GM12892 (cell line): ENCODE measurements around the gene BCAS4.

Experiments
- POLR2A ChIP-seq: IDR thresholded peaks from 2 replicates; pipeline ENCODE4 v1.6.1; 2011; ENCODE audit warnings: low read depth, low read length, control low read depth
- POLR2AphosphoS5 ChIP-seq: IDR thresholded peaks from 2 replicates; pipeline ENCODE4 v1.6.1; 2011; ENCODE audit warnings: low read depth, low read length, control low read depth

DNA sequence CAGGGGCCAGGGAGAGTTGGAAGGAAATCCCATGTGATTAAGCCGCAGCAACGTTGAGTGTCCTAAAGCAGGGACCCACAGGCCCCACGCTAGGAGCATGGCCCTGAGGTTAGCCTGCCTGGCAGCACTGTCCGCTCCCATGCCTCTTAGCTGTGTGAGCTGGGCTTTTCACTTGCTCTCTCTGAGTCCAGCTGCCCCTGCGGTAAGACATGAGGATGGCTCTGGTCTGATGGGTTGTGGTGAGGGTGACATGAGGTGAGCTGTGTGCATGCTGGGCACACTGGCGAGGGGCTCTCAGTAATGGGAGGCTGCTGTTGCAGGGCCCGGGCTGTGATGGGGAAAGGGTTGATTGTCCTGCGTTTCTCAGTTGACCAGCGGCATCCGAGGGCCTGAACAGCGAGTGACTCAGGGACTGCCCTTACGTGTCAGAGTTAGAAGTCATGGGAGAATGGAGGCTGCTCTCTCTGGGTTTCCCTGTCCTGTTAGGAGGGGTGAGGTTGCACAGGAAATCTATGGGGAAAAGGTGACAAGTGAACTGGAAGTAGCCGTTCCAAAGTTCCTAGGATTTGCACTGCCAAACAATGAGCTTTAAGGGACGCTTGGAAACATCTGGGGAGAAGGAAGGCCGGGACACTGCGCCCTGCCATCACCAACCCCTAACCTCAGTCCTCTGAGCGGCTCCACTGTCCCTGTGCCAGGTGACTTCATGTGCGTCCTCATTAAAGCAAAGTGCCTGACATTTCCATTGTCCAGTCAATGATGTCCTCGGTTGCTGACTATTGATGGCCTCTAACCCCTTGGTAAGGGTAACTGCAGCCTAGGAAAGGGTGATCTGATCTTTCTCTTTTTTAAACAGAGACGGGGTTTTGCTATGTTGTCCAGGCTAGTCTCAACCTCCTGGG is 85.0 kb downstream of the BCAS4 start:
- TF ChIP-seq POLR2A (no peak), POLR2AphosphoS5 (no peak)
